Activated T-helper 2 cell treated with anti-CD3 and anti-CD28 coated beads, Interferon-gamma antibody, Interleukin-2, Interleukin-4, amounts not matched to agents 10 μg/mL and 5 μg/mL and 100 μg/mL, durations not matched to agents 14 hours and 24 hours and 36 hours (primary cell): ENCODE results near the gene HS6ST3. TPM values are rescaled to one million over a fixed set of nuclear protein-coding genes. Genes with fewer than 3 reads are reported as not detected.

Experiments used
- DNase-seq: peaks from one replicate; pipeline ENCODE4 v3.0.0; 2021; ENCODE audit warnings: low spot score
- H3K27ac Mint-ChIP-seq: one replicate; pipeline ENCODE4 v1.8.0; 2021; ENCODE audit warnings: mixed read lengths
- H3K27me3 Mint-ChIP-seq: one replicate; pipeline ENCODE4 v1.8.0; 2021; ENCODE audit warnings: low read depth, mixed read lengths
- H3K36me3 Mint-ChIP-seq: one replicate; pipeline ENCODE4 v1.8.0; 2021; ENCODE audit warnings: low read depth, mixed read lengths
- H3K4me1 Mint-ChIP-seq: one replicate; pipeline ENCODE4 v1.8.0; 2021; ENCODE audit warnings: low read depth, mixed read lengths
- H3K4me3 Mint-ChIP-seq: one replicate; pipeline ENCODE4 v1.8.0; 2021; ENCODE audit warnings: low read depth, mild to moderate bottlenecking, moderate library complexity, mixed read lengths
- H3K9me3 Mint-ChIP-seq: one replicate; pipeline ENCODE4 v1.8.0; 2021; ENCODE audit warnings: mixed read lengths
- intact Hi-C: fragments of 100-400 bp; cut with micrococcal nuclease; formaldehyde crosslinking; loops from one replicate; pipeline ENCODE4 v1.15.1; 2023
- total RNA-seq: library from RNA; stranded (reverse); gene quantifications from 2 replicates; pipeline ENCODE4 v1.2.3, GENCODE V29; 2022

Gene HS6ST3
- total RNA-seq, 1 donor from 2014 or later = not detected

DNA sequence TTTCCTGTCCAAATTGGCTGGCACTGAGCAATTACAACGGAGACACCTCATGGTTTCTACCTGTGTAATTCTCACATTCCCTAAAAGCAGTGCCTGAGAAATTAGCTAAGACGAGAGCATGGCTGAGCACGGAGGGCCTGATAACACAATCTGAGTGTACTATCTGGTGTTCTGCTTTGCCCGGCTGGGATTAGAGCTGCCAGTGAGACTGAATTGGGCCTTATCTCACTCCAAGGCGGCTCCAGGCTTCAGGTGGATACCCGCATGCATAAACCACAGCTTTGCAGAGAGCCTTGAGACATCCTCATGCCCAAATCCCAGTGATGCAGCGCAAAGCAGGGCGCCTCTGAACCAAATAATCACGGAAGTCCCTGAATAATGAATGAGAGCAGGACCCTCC, 732.1 kb downstream of the HS6ST3 start:
- Mint-ChIP-seq H3K36me3 (no peaks in the 10 kb centered on the region), H3K27ac (no peak overlapping the region), H3K4me3 (no peak overlapping the region), H3K27me3 (no peaks in the 10 kb centered on the region), H3K4me1 (no peaks in the 10 kb centered on the region), H3K9me3 (no peaks in the 10 kb centered on the region)
- DNase-seq = no peak
- intact Hi-C loops = no loop called here

DNA sequence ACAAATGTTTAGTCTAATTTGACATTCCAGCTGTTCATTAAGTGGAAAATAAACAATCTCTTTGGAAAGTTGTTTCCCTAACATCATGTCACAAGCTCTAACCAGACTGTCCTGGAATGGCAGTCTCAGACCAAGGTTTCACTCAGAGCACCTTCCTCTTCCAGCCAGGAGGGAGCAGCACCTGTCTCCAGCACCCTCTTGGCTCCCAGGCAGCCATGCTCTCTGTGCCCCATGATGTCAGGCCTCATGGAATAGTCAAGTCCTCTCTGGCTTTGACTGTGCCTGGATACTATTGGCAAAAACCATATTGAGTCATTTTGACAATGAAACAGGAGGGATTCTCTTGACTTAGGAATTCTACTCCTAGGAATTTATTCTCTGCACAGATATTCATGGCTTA, 733.0 kb downstream of the HS6ST3 start:
- H3K4me1 Mint-ChIP-seq = no peaks in the 10 kb centered on the region
- intact Hi-C loops = no loop called here
- no peaks in the 10 kb centered on the region for H3K9me3 Mint-ChIP-seq
- DNase-seq = no peak
- H3K27me3 Mint-ChIP-seq = no peaks in the 10 kb centered on the region
- no peak overlapping the region for H3K4me3 Mint-ChIP-seq
- H3K27ac Mint-ChIP-seq = no peak overlapping the region
- H3K36me3 Mint-ChIP-seq = no peaks in the 10 kb centered on the region

DNA sequence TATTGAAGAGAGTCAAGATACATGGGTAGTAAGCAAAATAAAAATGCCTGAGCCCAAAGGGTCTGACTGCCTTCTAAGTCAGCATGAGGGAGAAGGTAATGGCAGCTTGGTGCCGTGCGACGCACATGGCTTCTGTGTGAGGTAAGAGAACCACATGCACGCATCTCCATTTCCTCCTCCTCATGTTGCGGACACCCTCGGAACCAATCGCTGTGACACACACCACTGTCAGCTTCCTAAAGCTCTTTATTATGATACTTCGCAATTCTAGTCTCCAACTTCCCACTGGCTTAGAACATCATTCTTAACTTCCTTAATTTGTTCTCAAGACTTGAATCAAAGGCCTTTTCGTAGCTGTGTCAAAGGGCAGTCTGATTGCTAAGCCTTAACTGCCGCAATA, 734.2 kb downstream of the HS6ST3 start:
- no peaks in the 10 kb centered on the region for H3K36me3 Mint-ChIP-seq
- no peaks in the 10 kb centered on the region for H3K4me1 Mint-ChIP-seq
- H3K27me3 Mint-ChIP-seq = no peaks in the 10 kb centered on the region
- no peak overlapping the region for H3K4me3 Mint-ChIP-seq
- H3K27ac Mint-ChIP-seq = no peak overlapping the region
- H3K9me3 Mint-ChIP-seq = no peaks in the 10 kb centered on the region
- intact Hi-C loops = no loop called here
- DNase-seq = no peak

DNA sequence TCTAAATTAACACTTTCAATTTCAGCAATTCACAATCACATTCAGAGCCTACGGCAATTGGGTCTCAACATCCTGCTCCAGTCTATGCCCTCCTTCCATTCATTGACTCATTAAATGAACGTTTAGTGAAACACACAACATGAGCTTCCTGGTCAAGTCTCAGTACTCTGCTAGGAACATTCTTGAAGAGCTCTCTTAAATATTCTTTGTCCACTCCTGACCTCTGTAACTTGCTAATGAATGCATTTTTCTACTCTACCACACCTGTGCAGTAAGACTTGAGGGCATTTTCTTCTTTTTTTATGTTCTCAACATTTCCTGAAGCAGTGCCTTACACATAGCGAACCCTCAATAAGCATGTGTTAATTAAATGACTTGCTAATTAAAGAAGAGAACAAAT, 735.7 kb downstream of the HS6ST3 start:
- no peak for DNase-seq
- Mint-ChIP-seq H3K27me3 (no peaks in the 10 kb centered on the region), H3K27ac (no peak overlapping the region), H3K4me1 (no peaks in the 10 kb centered on the region), H3K4me3 (no peak overlapping the region), H3K9me3 (no peaks in the 10 kb centered on the region), H3K36me3 (no peaks in the 10 kb centered on the region)
- intact Hi-C loops = no loop called here

DNA sequence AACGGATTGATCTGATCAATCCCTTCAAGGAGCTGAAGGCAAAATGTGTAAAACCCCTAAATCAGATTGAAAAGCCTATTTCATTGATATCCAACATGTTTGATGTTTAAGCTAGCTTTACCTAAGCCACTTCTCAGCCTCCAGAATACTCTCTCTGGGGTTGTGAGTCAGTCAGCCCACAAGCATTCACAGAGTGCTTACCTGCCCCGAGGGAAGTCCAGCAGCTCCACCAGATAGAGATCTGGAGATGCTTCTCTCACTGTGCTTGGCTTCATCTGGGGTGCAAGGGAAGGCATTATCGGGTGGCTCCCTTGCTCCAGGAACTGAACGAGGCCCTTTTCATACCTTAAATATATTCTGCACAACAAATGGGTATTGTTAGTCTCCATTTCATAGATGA, 744.7 kb downstream of the HS6ST3 start:
- Mint-ChIP-seq H3K4me3 (no peak overlapping the region), H3K4me1 (no peaks in the 10 kb centered on the region), H3K36me3 (no peaks in the 10 kb centered on the region), H3K9me3 (peaks cover 3% of the 10 kb centered on the region), H3K27ac (no peak overlapping the region), H3K27me3 (no peaks in the 10 kb centered on the region)
- no peak for DNase-seq
- intact Hi-C loops = no loop called here

DNA sequence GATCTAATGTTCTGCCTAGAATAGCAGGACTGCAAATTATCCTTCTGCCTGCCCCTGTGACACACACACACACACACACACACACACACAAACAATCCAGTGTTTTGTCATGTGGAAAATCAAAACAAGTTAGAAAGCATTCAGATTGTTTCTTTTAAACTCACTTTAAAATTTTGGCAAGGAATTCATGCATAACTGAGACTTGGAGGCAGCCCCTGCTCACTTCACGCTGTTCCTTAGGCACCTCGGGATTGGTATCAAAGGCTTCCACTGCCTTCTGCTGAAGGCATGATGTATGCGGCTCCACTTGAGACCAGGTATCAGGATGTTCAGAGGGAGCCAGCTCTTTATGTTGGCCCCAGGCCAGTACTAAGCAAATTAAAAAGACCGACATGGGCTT, 745.6 kb downstream of the HS6ST3 start:
- intact Hi-C loops = no loop called here
- Mint-ChIP-seq H3K4me3 (no peak overlapping the region), H3K27me3 (no peaks in the 10 kb centered on the region), H3K36me3 (no peaks in the 10 kb centered on the region), H3K9me3 (peaks cover 3% of the 10 kb centered on the region), H3K4me1 (no peaks in the 10 kb centered on the region), H3K27ac (no peak overlapping the region)
- DNase-seq = no peak

DNA sequence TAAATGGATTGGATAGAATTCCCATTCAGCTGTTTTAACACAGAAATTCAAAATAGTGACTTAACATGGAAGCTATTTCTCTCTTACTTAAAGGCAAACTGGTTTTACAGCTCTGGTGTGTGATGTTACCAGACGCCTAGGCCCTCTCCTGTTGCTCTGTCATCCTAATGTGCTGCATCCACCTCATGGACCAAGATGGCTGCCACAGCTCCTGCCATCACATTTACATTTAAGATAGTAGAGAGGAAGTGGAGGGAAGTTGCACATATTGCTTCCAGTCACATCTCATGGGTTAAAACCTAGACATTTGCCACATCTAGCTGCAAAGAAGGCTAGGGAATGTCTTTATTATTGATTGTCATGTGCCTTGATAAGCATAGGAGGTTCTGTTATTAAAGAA, 746.8 kb downstream of the HS6ST3 start:
- peaks cover 3% of the 10 kb centered on the region for H3K9me3 Mint-ChIP-seq
- H3K4me1 Mint-ChIP-seq = no peaks in the 10 kb centered on the region
- no peak for DNase-seq
- H3K4me3 Mint-ChIP-seq = no peak overlapping the region
- intact Hi-C loops = no loop called here
- H3K27ac Mint-ChIP-seq = no peak overlapping the region
- no peaks in the 10 kb centered on the region for H3K27me3 Mint-ChIP-seq
- no peaks in the 10 kb centered on the region for H3K36me3 Mint-ChIP-seq

DNA sequence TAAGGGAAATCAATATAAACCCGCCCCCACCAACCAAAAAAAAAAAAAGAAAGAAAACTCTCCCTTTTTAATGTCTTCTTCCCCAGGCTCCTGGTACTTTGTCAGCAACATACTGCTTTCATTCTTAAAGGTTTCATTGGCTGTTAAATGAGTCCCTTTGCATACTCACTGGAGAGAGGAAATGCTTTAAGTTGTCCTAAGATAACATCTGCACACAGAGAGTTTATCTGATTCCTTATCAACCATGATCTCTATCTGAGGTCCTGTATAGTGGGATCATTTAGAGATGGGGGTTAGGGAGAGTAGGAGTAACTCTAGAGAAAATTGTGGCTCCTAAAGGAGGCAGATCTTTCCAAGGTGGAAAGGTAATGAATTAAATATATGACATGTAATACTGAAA, 747.9 kb downstream of the HS6ST3 start:
- no peak for DNase-seq
- intact Hi-C loops = no loop called here
- Mint-ChIP-seq H3K27me3 (no peaks in the 10 kb centered on the region), H3K9me3 (peaks cover 3% of the 10 kb centered on the region), H3K4me3 (no peak overlapping the region), H3K36me3 (no peaks in the 10 kb centered on the region), H3K27ac (no peak overlapping the region), H3K4me1 (no peaks in the 10 kb centered on the region)

DNA sequence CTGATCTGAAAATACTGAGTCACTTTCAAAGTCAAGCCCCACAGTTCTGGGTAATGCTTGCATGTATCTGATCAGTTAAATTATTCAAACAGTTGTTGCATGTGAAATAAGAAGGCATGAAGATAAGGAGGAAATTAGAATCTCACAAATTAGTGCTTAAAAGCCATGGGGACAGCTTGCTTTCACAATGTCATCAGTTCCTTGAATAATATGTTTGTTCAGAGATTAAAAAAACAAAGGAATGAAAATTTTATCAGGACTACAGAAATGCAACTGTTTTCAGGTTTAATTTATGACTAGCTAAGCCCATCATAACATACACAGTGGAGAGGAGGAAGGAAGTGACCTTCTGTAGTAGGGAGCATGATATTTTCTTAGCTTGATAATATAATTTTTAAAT, 754.3 kb downstream of the HS6ST3 start:
- Mint-ChIP-seq H3K4me1 (no peaks in the 10 kb centered on the region), H3K36me3 (no peaks in the 10 kb centered on the region), H3K27ac (no peak overlapping the region), H3K9me3 (no peaks in the 10 kb centered on the region), H3K27me3 (no peaks in the 10 kb centered on the region), H3K4me3 (no peak overlapping the region)
- intact Hi-C loops = no loop called here
- DNase-seq = no peak

DNA sequence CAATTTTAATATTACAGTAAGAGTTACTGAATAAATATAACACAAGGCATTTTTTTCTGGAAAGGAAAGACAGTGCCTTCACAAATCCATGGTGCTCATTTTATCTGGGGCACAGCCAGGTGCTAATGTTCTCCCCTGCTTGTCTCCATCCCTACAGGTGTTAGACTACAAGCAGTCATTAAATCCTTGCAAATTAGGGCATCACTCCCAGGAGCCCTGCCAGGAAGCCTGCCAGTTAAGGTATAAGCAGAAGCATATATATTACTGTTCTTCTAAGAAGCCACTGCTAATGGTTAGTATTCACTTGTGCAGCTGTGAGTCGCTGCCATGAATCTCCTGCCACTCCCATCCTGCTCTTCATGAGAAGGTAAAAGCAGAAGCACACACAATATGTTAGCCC, 754.7 kb downstream of the HS6ST3 start:
- Mint-ChIP-seq H3K36me3 (no peaks in the 10 kb centered on the region), H3K27ac (no peak overlapping the region), H3K4me1 (no peaks in the 10 kb centered on the region), H3K9me3 (no peaks in the 10 kb centered on the region), H3K4me3 (no peak overlapping the region), H3K27me3 (no peaks in the 10 kb centered on the region)
- intact Hi-C loops = no loop called here
- DNase-seq = no peak

DNA sequence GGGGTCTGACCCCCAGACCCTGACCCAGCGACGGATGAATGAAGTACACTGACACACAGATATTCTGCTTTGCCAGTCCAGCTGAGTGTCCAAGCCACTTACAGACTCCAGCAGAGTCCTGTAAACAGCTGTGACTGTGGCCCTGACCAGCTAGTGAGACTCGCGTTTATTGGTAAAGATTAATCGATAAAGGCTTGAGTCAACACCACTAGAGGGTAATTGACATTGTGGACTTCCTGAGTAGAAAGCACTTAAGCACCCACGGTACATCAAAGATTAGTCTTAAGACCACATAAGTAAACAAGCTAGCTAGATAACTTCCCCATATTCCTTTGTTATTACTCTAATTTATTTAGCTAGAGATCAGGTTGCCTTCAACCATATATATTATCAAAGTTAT, 758.4 kb downstream of the HS6ST3 start:
- no peaks in the 10 kb centered on the region for H3K4me1 Mint-ChIP-seq
- H3K9me3 Mint-ChIP-seq = peaks cover 4% of the 10 kb centered on the region
- no peak overlapping the region for H3K4me3 Mint-ChIP-seq
- intact Hi-C loops = no loop called here
- no peaks in the 10 kb centered on the region for H3K36me3 Mint-ChIP-seq
- DNase-seq = no peak
- H3K27ac Mint-ChIP-seq = no peak overlapping the region
- H3K27me3 Mint-ChIP-seq = no peaks in the 10 kb centered on the region

DNA sequence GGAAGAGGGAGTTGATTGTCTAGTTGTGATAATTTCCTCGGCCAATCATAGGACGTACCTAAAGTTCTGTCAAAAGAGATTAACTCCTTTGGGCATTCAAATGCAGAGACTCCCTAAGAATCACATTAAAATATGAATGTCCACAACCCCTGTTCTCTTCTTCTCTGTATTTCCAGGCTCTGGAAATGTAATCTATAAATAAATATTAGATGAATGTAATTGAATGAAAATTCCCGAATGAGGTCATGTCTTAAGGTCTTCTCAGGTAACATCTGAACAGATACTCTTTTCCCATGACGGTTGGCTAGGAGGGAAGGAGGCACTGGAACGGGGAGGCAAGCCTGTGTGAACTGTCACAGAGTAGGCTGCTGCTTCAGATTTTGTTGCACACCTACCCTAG, 759.2 kb downstream of the HS6ST3 start:
- no peak overlapping the region for H3K4me3 Mint-ChIP-seq
- no peak overlapping the region for H3K27ac Mint-ChIP-seq
- no peaks in the 10 kb centered on the region for H3K36me3 Mint-ChIP-seq
- intact Hi-C loops = no loop called here
- no peak for DNase-seq
- H3K4me1 Mint-ChIP-seq = no peaks in the 10 kb centered on the region
- H3K9me3 Mint-ChIP-seq = peaks cover 4% of the 10 kb centered on the region
- no peaks in the 10 kb centered on the region for H3K27me3 Mint-ChIP-seq

DNA sequence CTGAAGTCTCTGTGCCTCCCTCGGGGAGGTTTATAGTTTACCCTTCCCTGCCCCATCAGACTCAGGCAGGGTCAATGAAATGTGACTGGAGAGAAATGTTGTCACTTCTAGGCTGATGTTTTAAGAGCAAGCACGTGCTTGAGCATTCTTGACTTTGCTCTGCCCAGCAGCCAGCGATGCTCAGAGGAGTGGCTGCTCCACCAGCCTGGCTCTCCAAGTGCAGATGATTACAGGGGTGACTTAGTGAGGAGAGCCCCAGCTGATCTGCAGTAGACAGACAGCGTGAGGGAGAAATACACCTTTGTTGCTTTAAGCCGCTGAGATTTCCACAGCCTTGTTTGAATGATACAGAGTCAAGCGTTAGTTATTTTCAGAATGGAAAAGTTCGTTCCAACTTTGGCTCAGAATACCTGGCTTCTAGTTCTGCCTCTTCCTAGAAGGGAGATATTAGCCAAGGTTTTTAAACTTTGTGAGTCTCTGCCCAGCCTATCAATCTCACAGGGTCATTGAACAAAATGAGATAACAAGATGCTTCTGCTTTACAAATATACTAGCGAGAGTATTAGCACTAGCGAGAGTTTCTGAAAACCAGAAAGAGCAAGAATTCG, 760.7 kb downstream of the HS6ST3 start:
- H3K4me1 Mint-ChIP-seq = no peaks in the 10 kb centered on the region
- no peak for DNase-seq
- H3K27ac Mint-ChIP-seq = no peak overlapping the region
- intact Hi-C loops = no loop called here
- no peak overlapping the region for H3K4me3 Mint-ChIP-seq
- no peaks in the 10 kb centered on the region for H3K27me3 Mint-ChIP-seq
- H3K36me3 Mint-ChIP-seq = no peaks in the 10 kb centered on the region
- H3K9me3 Mint-ChIP-seq = peaks cover 4% of the 10 kb centered on the region

DNA sequence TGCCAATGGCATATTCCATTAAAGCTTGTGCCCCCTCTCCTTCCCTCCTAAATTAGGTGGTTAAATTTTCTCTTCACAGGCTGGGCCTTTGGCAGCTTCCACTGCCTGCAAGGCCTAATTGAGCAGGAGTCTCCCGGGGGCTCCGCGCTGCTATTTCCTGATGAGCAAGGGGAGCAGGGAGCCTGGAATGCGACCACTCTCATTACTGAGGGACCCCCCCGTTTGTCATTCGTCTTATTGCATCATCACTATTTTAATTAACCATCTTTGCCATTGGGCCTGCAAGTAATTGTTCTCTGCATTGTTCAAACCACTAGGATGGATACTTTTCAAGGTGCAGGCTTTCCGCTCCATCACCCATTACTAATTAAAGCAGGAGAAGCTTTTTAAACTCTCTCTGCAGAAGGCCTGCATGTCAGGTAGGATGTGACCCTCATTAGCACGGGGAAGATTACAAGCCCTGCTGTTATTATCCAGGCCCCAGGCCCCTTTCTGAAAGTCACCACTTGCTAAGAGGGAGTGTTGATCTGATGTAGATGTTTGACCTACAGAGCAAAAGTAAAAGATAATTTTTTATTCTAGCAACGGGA, 762.0 kb downstream of the HS6ST3 start:
- DNase-seq = no peak
- H3K36me3 Mint-ChIP-seq = no peaks in the 10 kb centered on the region
- no peak overlapping the region for H3K4me3 Mint-ChIP-seq
- intact Hi-C loops = no loop called here
- no peaks in the 10 kb centered on the region for H3K27me3 Mint-ChIP-seq
- no peak overlapping the region for H3K27ac Mint-ChIP-seq
- H3K9me3 Mint-ChIP-seq = peaks cover 4% of the 10 kb centered on the region
- H3K4me1 Mint-ChIP-seq = no peaks in the 10 kb centered on the region
